NCI-H510A (cell line): Measurements from ENCODE around the gene ANKRD26.

Source experiments
- DNase-seq: peaks from one replicate; lab custom pipeline; 2025; lab: John Stamatoyannopoulos, UW

Gene ANKRD26

GRCh38 chr10:27020243-27020642 is 80.1 kb downstream of the ANKRD26 start:
- DNase-seq = no peak

GRCh38 chr10:27019827-27020226 is 80.5 kb downstream of the ANKRD26 start:
- DNase-seq = no peak

GRCh38 chr10:26997610-26998009 is 102.7 kb downstream of the ANKRD26 start:
- no peak for DNase-seq

- no peak for DNase-seq
These were observed 105.6 kb downstream of the ANKRD26 start for GRCh38 chr10:26994743-26995142.

GRCh38 chr10:26987851-26988250 is 112.4 kb downstream of the ANKRD26 start:
- no peak for DNase-seq

GRCh38 chr10:26983156-26983555 is 117.1 kb downstream of the ANKRD26 start:
- DNase-seq = no peak

GRCh38 chr10:26982058-26982457 is 118.2 kb downstream of the ANKRD26 start:
- no peak for DNase-seq

- no peak for DNase-seq
These were observed 119.0 kb downstream of the ANKRD26 start for GRCh38 chr10:26981232-26981824.

GRCh38 chr10:26978519-26978918 is 121.8 kb downstream of the ANKRD26 start:
- no peak for DNase-seq

GRCh38 chr10:26977635-26978034 is 122.7 kb downstream of the ANKRD26 start:
- no peak for DNase-seq

- no peak for DNase-seq
These were observed 129.6 kb downstream of the ANKRD26 start for GRCh38 chr10:26970667-26971066.

- no peak for DNase-seq
These were observed 131.0 kb downstream of the ANKRD26 start for GRCh38 chr10:26969145-26969926.

- DNase-seq = no peak
These were observed 137.5 kb downstream of the ANKRD26 start for GRCh38 chr10:26962835-26963234.

- no peak for DNase-seq
These were observed 140.0 kb downstream of the ANKRD26 start for GRCh38 chr10:26960308-26960707.

GRCh38 chr10:26959841-26960240 is 140.5 kb downstream of the ANKRD26 start:
- no peak for DNase-seq
